K562 (cell line): ENCODE measurements around the gene ARID3C. TPM values are rescaled to one million over a fixed set of nuclear protein-coding genes. Genes with fewer than 3 reads are reported as not detected.

Experiments
- GATAD2A ChIP-seq: fragments of 450-650 bp; IDR thresholded peaks from 2 replicates; pipeline ENCODE4 v1.6.1; 2017
- MLLT1 ChIP-seq, 2 experiments: fragments of 450-650 bp; IDR thresholded peaks; 2 replicates each; pipeline ENCODE4 v1.6.1; 2016
- RAD21 ChIP-seq, 2 experiments: fragments of 250-450 bp in 1 of 2; fragments of 450-650 bp in 1 of 2; sonication (Bioruptor Pico) in 1 of 2; formaldehyde crosslinking in 1 of 2; IDR thresholded peaks in 1 of 2; conservative IDR thresholded peaks in 1 of 2; 2 replicates each; pipeline versions ENCODE4 v1.4.0 to v1.8.0; 2020 to 2022; ENCODE audit warnings: mild to moderate bottlenecking in 2 of 2, moderate library complexity in 1 of 2
- SMARCA4 ChIP-seq: fragments of 450-650 bp; IDR thresholded peaks from 2 replicates; pipeline ENCODE4 v1.6.1; 2016
- SMARCC2 ChIP-seq: fragments of 450-650 bp; IDR thresholded peaks from 2 replicates; pipeline ENCODE4 v1.6.1; 2017; ENCODE audit warnings: antibody characterized with exemption, moderate library complexity, mild to moderate bottlenecking, low read depth
- SRF ChIP-seq, 2 experiments: fragments of 250-450, 450-650 bp in 1 of 2; sonication (Bioruptor Pico) in 1 of 2; sonication (generic) in 1 of 2; formaldehyde crosslinking; IDR thresholded peaks; 2 replicates each; pipeline versions ENCODE4 v1.5.0 to v1.5.1; 2020 to 2022; ENCODE audit warnings: mild to moderate bottlenecking in 1 of 2, missing genetic modification reagents in 1 of 2
- ZNF140 ChIP-seq: fragments of 250-450 bp; sonication (Bioruptor Pico); IDR thresholded peaks from 2 replicates; pipeline ENCODE4 v1.8.0; 2021; ENCODE audit warnings: moderate library complexity, mild to moderate bottlenecking, inconsistent platforms
- polyA plus RNA-seq, 8 experiments: library from polyadenylated mRNA; depleted of rRNA in 4 of 8; stranded (reverse) in 5 of 8; unstranded in 3 of 8; fragments of >200 nt; fragmentation: Nextera tagmentation in 2 of 8; fragmentation: Illumina TruSeq in 1 of 8; extraction: Ambion mirVana in 2 of 8; extraction: Trizol in 1 of 8; gene quantifications; 2 replicates each; pipeline versions ENCODE4 v1.2.1 to v1.2.3, GENCODE V29; 2011 to 2014; ENCODE audit warnings: inconsistent platforms in 1 of 8, missing spikeins in 1 of 8
- total RNA-seq, 7 experiments: library from RNA; depleted of rRNA in 6 of 7; stranded (reverse); fragments of >200 nt in 6 of 7; fragmentation: Illumina TruSeq in 2 of 7; extraction: Trizol in 2 of 7; gene quantifications; 2 replicates each; pipeline versions ENCODE4 v1.2.1 to v1.2.3, GENCODE V29; 2011 to 2021; ENCODE audit warnings: low replicate concordance in 1 of 7
- TF ChIP-seq, protein P1 (sequence below): fragments of 450-650 bp; IDR thresholded peaks from 2 replicates; pipeline ENCODE4 v1.7.1; 2018; ENCODE audit warnings: mild to moderate bottlenecking, low read depth; ENCODE audit not compliant: partially characterized antibody

ARID3C gene
- total and polyA plus RNA-seq, 9 of the 15 experiments (the other 6 are each of a cell fraction or from before 2014, with no cell fraction given): not detected

DNA sequence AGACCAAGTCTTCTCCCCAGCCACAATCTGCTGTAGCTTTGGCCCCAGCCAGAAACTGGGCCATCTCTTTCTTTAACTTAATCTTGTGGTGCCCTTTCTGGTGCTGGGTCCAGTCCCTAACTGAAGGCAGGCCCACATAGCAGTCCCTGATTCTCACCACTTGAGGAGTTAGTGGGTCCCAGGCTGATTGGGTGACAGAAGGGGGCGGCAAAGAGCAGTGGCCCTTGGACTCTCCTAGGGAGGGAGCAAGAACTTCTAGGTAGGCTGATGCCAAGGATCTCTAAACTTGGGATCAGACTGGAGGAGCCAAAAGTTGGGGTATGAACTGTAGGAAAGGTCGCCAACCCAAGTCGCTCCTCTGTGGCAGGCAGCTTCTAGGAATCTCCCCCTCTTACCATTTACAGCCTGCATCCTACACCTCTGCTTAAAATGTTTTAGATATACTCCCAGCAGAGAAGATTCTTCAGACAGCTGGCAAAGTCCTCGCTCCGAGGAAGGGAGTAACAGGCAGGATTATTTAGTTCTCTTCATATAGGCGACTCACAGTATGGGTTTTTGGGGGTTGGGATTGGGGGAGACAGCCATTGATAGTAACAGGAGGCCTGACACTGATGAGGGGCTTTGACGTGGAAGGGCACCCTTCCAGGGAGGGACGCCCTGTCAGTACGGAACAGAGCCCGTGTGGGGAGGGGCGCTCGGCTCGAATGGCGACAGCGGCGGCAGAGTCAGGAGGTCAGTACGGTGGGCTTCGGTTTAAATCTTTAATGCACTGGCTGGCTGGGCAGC, 35.6 kb upstream of the ARID3C start (continued):
- TF ChIP-seq MLLT1 (IDR thresholded peaks at IDR 0.05) (peak in 1 of 2 experiments; percentile 74; a peak in 2 of 4 replicates), RAD21 (CRISPR knock-in tag; conservative IDR thresholded peaks at IDR 0.05 in 1 of 2, IDR thresholded peaks at IDR 0.05 in 1 of 2) (peak in 1 of 2 experiments; percentile 56; a peak in 2 of 4 replicates), ZNF140 (CRISPR knock-in tag) (no peak), SMARCA4 (peak; percentile 47), GATAD2A (no peak), SMARCC2 (0 out of 2 replicates have a peak, but pooled peaks have one; percentile 45), SRF (CRISPR knock-in tag; IDR thresholded peaks at IDR 0.05) (peak in 1 of 2 experiments; percentile 68; a peak in 1 of 4 replicates)
- TF ChIP-seq, protein P1, sequence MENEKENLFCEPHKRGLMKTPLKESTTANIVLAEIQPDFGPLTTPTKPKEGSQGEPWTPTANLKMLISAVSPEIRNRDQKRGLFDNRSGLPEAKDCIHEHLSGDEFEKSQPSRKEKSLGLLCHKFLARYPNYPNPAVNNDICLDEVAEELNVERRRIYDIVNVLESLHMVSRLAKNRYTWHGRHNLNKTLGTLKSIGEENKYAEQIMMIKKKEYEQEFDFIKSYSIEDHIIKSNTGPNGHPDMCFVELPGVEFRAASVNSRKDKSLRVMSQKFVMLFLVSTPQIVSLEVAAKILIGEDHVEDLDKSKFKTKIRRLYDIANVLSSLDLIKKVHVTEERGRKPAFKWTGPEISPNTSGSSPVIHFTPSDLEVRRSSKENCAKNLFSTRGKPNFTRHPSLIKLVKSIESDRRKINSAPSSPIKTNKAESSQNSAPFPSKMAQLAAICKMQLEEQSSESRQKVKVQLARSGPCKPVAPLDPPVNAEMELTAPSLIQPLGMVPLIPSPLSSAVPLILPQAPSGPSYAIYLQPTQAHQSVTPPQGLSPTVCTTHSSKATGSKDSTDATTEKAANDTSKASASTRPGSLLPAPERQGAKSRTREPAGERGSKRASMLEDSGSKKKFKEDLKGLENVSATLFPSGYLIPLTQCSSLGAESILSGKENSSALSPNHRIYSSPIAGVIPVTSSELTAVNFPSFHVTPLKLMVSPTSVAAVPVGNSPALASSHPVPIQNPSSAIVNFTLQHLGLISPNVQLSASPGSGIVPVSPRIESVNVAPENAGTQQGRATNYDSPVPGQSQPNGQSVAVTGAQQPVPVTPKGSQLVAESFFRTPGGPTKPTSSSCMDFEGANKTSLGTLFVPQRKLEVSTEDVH: no peak
